HG02973 (cell line): ENCODE measurements around the gene SPATA3.

Experiments used
- ATAC-seq: cut with Tn5 transposase; IDR thresholded peaks from one replicate; pipeline ENCODE4 v1.9.1; 2021; ENCODE audit warnings: moderate library complexity; ENCODE audit not compliant: unreplicated experiment

SPATA3 gene

GRCh38 chr2:231047274-231047922, 51.5 kb downstream of the SPATA3 start:
- ATAC-seq, result no peak

- ATAC-seq, result no peak
These were observed 52.3 kb downstream of the SPATA3 start for GRCh38 chr2:231047923-231048915.

- ATAC-seq, result no peak
These were observed 53.5 kb downstream of the SPATA3 start for GRCh38 chr2:231049286-231050017.

GRCh38 chr2:231050018-231050901, 54.3 kb downstream of the SPATA3 start:
- no peak for ATAC-seq

GRCh38 chr2:231051116-231051515, 55.2 kb downstream of the SPATA3 start:
- ATAC-seq, result no peak

- ATAC-seq, result peak; percentile 60
These were observed 56.9 kb downstream of the SPATA3 start for GRCh38 chr2:231052494-231053451.

GRCh38 chr2:231053846-231054245, 57.9 kb downstream of the SPATA3 start:
- ATAC-seq, result no peak

GRCh38 chr2:231056453-231057416, 60.8 kb downstream of the SPATA3 start, which contains the start of gene PSMD1:
Gene PSMD1 (plus strand): TSS chr2:231056867. CDS start chr2:231057026, 159 bp downstream.
- peak; percentile 72 for ATAC-seq

- ATAC-seq, result no peak
These were observed 61.7 kb downstream of the SPATA3 start for GRCh38 chr2:231057590-231057989.
